GM19193 (cell line): ENCODE results near the gene AHNAK2.

Experiments used
- POLR2A ChIP-seq: IDR thresholded peaks from 4 replicates; pipeline ENCODE4 v1.6.1; 2011; ENCODE audit not compliant: insufficient read depth, insufficient read length; ENCODE audit errors: extremely low read depth

The AHNAK2 gene

DNA sequence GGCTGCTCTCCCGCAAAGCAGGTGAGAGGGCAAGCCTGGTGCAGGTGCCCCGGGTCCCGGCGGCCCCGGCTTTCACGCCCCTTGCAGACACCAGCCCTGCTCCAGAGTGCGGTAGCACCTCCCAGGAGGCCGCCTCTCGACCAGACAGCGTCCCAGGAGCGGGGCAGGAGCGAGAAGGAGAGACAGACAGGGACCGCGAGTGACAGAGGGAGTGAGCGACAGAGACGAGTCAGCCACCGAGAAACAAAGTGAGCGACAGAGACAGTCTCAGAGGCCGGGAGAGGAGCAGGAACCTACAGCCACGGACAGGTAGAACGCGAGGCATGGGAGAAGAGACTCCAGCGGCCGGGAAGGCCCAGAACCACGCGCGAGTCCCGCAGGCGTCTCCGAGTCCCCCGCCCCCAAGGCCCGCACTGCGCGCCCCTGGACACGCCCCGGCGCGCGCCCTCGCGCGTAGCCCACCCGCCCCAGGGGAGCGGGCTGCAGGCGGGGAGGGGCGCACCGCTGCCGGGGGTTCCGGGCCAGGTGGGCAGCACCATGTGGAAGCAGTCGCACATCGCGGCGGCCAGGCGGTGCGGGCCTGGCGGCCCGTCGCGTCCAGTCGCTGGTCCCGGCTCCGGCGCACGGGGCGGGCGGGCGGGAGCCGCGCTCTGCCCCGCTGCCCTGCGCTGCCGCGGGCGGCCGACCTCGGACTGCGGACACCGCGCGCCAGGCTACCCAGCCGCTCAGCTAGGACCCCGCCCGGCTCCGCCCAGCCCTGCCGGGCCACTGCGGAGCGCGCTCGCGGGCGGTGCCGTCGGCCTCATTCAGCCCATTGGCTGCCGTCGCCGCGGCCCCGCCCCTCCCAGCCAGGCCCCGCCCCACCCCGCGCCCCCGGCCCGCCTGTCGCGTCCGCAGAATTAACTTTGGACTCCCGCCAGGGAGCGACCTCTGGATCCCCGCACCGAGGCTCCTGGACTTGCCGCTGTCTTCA is at the start of gene AHNAK2:
Gene AHNAK2, minus strand, starts transcription at position 694 of the 973 bp plus-strand sequence. Its CDS starts 137 bp downstream, at position 557.
- TF ChIP-seq POLR2A = no peak

DNA sequence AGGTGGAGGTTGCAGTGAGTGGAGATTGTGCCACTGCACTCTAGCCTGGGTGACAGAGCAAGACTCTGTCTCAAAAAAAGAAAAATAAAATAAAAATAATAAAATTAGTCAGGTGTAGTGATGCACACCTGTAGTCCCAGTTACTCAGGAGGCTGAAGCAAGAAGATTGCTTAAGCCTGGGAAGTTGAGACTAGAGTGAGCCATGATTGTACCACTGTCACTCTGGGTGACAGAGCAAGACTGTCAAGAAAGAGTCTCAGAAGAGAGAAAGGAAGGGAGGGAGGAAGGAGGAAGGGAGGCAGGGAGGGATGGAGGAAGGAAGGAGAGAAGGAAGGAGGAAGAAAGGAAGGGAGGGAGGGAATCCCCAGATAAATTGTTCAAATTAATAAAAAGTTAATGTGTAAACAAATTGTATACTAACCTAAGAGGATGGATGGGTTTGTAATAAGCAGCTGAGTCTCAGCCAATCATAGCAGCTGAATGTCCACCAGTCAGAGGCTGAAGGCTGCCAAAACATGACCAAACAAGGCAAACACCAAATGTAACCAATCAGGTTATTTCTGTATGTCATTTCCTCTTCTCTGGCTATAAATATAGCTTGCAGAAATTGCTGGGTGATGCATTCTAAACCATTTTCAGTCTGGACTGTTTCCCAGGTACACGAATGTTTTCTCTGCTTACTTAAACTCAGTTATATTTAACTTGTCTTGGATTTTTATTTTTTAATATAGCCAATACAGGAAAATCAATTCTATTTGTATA is 48.8 kb upstream of the AHNAK2 start:
- TF ChIP-seq POLR2A = no peak

DNA sequence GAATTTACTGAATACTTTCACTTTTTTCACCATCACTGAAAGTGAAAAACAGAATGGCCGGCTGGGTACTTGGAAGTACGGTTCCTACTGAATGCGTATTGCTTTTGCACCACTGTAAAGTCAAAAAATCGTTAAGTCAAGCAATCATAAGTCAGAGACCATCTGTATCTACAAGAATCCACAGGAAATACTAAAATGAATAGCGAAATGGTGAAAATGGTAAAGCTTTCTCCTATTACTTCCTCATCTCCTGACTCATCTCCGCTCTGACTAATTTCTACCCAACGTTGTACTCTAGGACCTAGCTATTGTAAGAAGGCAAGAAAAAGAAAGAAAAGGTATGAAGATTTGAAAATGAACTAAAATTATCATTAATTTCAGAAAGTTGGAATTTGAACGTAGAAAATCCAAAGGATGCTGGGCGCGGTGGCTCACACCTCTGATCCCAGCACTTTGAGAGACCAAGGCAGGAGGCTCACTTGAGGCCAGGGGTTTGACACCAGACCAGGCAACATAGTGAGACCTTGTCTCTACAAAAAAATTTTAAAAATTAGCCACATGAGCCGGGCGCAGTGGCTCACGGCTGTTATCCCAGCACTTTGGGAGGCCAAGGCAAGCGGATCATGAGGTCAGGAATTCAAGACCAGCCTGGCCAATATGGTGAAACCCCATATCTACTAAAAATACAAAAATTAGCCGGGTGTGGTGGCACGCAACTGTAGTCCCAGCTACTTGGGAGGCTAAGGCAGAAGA is 48.0 kb upstream of the AHNAK2 start:
- TF ChIP-seq POLR2A = no peak

DNA sequence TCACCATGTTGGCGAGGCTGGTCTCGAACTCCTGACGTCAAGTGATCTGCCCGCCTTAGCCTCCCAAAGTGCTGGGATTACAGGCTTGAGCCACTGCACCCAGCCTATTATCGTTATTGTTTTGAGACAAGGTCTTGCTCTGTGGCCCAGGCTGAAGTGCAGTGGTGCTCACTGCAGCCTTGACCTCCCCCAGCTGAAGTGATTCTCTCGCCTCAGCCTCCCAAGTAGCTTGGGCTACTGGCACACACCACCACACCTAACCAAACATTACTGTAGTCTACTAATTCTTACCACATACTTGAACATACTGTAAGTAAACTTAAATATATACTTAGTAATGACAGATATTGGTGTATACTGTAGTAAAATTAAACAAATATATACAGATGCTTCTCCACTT is 47.3 kb upstream of the AHNAK2 start:
- no peak for TF ChIP-seq POLR2A

DNA sequence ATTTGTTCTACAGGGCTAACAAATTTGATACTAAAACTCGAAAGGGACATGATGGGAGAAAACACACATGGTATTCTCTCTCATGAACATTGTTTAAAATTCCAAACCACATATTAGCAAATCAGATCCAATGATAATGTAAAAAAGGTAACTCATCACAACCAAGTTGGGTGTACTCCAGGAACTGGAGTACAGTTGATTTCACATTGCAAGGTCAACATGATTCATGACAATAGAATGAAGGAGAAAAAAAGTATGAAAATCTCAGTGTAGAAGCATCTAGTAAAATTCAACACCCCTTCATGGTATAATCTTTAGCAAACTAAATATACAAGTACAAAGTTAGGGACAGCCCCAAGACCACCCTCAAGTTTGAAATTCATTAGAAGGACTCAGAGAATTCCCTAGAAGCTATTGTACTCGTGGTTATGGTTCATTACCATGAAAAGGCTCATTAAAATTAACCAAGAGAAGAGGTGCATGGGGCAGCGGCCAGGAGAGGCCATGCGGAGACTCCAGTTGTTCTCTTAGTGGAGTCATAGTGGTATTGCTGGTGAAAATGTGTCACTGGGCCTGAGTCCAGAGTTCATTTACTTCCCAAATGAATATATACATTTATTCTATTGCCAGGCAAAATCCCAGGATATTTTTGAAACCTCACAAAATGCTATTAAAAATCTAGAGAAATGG is 45.8 kb upstream of the AHNAK2 start:
- TF ChIP-seq POLR2A = no peak

DNA sequence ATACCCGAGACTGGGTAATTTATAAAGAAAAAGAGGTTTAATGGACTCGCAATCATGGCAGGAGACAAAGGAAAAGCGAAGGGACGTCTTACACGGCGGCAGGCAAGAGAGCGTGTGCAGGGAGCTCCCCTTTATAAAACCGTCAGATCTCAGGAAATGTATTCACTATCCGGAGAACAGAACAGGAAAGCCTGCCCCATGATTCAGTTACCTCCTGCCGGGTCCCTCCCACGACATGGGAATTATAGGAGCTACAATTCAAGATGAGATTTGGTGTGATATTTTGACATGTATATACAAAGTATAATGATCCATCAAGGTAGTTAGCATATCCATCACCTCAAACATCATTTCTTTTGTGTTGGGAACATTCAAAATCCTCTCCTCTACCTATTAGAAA is 45.0 kb upstream of the AHNAK2 start:
- no peak for TF ChIP-seq POLR2A

DNA sequence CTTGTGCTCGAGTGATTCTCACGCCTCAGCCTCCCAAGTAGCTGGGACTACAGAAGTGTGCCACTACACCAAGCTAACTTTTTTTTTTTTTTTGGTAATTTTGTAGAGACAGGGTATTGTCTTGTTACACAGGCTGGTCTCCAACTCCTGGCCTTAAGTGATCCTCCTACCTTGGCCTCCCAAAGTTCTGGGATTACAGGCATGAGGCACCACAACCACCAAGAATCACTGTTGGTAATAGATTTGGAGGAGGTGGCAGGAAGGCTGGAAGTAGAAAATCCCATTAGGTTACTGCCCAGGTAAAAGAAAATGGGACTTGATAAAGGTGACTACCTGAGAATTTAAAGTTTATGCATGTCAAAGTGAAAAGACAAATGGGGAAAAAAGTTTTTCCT is 44.1 kb upstream of the AHNAK2 start:
- TF ChIP-seq POLR2A = no peak

DNA sequence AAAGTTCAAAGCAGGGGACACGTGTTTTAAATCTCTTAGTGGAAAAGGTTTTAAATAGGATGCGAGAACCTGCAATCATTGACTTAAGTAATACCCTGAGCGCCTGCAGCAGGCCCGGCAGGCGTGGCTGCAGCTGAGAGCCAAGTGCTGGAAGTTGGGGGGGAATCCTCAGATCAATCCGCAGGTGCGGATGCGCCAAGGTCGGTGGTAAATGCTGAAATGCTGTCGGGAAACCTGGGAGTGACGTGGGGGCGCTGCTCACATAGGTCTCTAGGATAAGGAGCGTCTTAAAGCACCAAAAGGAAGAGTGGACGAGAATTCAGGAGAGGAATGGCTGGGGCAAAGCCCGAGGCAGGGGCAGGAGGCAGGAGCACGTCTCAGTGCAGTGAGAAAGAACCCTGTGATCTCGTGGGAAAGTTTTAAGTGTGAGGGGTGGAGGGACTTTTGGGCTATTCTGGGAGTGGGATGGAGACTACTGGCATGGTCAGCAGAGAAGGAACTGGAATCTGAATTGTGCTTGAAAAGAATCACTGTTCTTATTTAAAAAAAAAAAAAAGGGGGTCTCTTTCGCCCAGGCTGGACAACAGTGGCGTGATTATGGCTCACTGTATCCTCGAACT is 43.6 kb upstream of the AHNAK2 start:
- TF ChIP-seq POLR2A = no peak

DNA sequence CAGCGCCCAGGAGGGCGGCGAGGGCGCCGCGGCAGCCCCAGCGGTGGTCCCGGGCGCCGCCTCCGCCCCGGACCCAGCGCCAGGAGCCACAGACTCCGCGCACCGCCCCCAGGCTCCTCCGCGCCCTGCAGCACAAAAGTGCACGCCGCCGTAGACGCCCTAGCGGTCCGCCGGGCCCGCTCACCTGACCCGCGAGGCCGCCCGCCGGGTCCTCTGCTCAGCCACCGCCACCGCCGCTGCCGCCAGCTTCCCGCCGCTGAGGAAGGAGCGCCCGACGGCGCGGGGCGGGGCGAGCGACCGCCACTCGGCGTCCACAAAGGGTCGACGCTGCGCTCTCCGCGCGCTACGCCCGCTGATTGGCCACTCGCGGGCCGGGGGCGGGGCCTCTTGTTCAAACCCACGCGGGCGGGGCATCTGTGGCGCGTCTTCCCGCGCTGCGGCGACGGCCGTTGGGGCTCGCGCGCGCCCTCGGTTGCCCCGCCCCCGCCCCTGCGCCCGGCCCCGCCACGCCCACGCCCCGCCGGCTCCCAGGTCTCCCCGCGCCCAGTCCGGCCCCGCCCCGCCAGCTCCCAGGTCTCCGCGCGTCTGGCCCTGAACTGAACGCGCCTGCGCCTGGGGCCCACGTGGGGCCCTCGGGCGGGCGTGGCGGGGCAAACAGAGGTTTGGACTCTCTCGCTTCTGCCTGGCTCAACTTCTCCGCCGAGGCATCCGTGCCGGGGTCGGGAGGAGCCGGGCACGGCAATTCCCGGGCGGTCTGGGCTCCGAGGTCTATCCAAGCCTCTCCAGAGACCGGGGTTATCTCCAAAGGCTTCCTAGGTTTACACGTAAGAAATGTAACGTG is 42.9 kb upstream of the AHNAK2 start, which contains the start of gene CDCA4:
Gene CDCA4, minus strand, starts transcription at position 269 of the 841 bp plus-strand sequence. CDS start 9,154 bp downstream, outside the sequence.
- peak; percentile 91 for TF ChIP-seq POLR2A

DNA sequence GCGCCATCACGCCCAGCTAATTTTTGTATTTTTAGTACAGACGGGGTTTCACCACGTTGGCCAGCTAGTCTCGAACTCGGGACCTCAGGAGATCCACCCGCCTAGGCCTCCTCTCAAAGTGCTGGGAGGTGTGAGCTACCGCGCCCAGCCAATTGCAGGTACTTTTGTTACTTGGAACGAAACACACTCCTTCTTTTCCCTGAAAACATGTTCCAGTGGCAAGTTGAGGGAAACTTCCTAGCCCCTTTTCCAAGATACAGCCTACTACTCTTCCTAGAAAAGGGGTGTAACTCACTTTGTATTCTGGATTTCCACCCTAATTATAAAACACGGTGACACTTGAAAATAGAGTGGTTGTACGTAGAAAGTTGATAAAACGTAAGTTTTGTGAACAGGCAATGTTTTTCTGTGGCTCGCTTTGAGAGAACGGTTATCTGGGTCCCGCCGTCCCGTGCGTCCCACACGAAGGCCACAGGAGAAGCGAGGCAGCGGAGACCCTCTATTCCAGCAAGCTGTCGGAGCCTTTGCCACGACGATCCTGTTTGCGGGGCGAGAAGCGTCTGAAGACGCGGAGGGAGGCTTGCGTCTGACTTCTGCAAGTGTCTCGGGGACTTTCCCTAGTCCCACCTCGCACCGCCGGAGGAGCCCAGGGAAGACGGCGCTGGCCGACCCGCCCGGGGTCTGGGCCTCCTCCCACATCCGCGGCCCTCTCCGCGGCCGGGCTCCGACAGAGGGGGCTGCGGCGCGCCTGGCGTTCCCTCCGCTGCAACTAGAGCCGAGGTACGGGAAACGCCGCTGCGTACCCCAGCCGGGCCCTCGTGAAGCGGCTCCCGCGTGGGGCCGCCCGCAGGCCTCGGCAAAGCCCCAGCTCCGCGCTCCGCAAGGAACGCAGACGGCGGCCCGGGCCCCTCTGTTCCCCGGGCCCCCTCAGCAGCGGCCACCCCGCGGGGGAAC is 42.0 kb upstream of the AHNAK2 start:
- TF ChIP-seq POLR2A = no peak

DNA sequence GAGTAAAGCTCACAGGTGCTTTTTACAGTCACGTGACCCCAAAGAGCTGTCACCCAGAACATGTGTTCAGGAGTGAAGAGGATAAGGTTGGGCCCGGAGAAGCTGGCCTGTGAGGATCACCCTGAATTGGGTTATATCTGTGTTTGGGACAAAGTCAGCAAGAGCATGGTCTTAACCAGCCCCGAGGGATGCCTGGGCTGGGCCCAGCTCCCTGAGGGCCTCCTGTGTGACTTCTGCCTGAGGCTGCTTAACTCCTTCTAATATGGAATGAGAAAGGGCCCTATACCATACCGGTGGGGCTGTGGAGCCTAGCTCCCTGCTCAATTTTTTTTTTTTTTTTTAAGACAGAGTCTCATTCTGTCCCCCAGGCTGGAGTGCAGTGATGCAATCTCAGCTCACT is 40.2 kb upstream of the AHNAK2 start:
- TF ChIP-seq POLR2A = no peak

DNA sequence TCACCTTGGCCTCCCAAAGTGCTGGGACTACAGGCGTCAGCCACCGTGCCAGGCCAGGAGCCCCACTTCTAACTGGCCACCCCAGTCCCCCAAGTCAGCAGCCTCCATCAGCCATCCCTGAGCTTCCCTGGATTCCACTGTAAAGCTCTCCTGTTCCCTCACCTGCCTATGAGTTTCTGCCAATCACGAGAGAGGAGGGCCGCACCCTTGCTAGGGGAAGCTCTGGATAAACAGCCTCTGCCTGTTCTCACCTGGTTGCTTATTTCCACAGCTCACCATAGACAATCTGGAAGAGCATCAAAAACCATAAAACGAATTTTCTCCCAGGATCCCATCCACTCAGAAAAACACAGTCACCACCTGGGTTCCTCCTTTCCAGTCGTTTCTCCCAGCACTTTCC is 37.7 kb upstream of the AHNAK2 start:
- no peak for TF ChIP-seq POLR2A
